ENCODE data around the gene TSPAN9.

GRCh38 chr12:3061059-3061458 lies 16.1 kb upstream of the TSPAN9 start:
- TF ChIP-seq CTCF (IDR thresholded peaks at IDR 0.05): no peak
- no peak for TF ChIP-seq POLR2A (IDR thresholded peaks at IDR 0.05)
- no peak for TF ChIP-seq EP300 (IDR thresholded peaks at IDR 0.05)

Data from tibial nerve (tissue), 4 donors.